NK-92 treated with Interleukin-12 subunit alpha and Interleukin-12 subunit beta, amount 100 ng/mL, for 24 hours (cell line): ENCODE measurements around the gene ASGR1.
"Not testable (repeated sequence)": the region's sequence is repeated elsewhere in the genome, so short reads cannot be mapped to it uniquely, and the experiment has no call there.

Experiments used
- DNase-seq: peaks from one replicate; lab custom pipeline; 2025; lab: John Stamatoyannopoulos, UW

Gene ASGR1

GRCh38 chr17:7159571-7159970 is 19.6 kb downstream of the ASGR1 start:
- DNase-seq: not testable (repeated sequence)

- not testable (repeated sequence) for DNase-seq
Measured at GRCh38 chr17:7158424-7158823, 20.7 kb downstream of the ASGR1 start.

DNA sequence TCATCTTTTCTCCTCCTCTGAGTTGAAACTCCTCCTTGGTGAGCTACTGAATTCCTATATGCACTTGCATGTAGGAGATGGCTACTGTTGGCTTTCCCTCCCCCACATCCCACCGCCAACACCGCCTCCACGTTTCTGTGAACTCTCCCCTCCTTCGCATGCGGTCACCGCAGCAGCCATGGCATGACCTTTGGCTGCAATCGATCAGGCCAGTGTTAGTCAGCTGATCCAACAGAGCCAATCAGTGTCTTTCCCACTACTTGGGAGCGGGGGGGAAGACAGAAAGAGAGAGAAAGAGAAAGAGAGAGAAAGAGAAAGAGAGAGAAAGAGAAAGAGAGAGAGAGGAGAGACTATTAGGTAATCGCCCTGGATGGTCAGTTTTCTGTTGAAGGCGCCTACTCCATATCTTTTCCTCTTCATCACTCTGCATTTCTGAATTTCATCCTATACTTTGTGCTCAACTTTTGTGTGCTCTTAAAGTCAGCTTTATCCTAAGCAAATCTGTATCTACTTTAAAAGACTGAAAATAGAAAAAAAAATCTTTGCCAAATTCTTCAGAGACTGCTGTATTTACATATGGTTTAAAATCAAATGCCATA is 22.7 kb downstream of the ASGR1 start:
- no peak for DNase-seq

GRCh38 chr17:7147772-7148171 is 31.4 kb downstream of the ASGR1 start:
- DNase-seq: no peak

DNA sequence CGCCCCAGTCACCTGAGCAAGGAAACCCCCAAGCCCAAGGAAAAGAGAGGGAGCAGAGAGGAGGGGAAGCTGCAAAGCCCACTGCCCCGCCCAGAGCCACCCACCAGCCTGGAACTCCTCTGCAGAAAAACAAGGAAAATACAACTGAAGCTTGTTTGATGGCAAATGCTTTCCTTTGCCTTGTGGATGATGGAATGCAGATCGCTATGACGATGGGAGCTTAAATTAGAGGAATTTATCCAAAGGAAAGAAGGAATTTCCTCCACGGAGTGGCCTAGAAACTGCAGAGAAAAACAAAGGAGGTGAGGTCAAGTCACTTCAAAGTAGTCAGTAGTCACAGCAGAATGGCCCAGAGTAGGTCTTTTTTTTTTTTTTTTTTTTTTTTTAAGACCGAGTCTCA is 33.1 kb downstream of the ASGR1 start:
- DNase-seq: no peak

GRCh38 chr17:7144213-7144612 is 35.0 kb downstream of the ASGR1 start:
- no peak for DNase-seq

- no peak for DNase-seq
Measured at GRCh38 chr17:7141824-7142223, 37.3 kb downstream of the ASGR1 start.

DNA sequence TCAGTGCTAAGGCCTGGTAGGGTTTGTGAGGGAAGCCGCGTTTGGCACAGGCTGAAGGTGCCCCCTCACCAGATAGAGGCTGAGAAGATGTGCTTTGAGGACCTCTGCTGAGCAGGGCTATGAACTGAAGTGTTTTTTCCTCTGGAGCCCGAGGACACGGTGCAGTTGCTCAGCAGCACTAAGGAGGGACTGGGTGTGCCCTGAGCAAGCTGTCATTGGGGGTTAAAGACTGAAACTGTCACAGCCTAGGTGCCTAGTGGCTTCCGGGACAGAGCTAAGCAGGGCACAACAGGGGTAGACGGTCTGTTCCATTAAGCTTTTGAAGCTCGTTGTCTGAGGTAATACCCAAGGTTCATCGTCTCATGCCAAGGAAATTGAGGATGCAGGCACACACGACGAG is 39.8 kb downstream of the ASGR1 start:
- DNase-seq: no peak

GRCh38 chr17:7138800-7139381 is 40.3 kb downstream of the ASGR1 start:
- DNase-seq: no peak

DNA sequence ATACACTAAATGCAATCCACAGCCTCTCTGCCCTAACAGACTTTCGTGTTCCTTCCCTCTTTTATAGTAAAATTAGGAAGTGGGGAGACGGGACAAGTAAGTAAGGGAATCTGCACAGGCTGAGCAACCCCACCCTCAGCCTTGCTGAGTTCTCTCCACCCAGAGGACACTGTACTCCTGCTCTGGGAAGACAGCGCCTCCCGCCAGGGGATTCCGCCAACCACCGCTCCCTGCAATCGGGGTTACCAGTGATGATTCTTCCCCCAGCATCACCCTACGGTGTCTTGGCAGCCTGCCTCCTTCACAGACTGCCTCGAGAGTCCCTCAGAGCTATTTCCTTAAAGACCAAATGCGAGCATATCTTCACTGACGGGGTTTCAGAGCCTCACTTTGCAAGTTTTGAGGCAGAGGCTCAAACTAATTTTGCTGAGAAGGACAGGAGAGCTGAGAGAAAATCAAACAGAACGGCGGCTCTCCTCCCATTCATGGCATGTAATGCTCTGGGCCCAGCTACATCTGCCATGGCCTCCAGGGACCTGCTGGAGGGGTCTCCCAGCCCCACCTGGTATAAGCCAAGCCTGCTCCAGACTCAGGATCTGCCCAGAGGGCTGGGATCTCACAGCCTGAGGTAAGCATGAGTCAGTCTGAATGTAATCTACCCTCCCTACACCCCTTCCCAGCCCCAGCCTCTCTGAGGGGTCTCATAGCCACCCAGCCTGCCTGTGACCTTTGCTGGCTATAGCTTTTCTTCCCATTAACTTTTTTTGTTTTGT is 41.8 kb downstream of the ASGR1 start:
- DNase-seq: no peak

GRCh38 chr17:7136266-7136877 is 42.8 kb downstream of the ASGR1 start:
- no peak for DNase-seq

- DNase-seq: no peak
Measured at GRCh38 chr17:7133916-7134315, 45.3 kb downstream of the ASGR1 start.

GRCh38 chr17:7133424-7133823 is 45.7 kb downstream of the ASGR1 start:
- DNase-seq: no peak

GRCh38 chr17:7132511-7133094 is 46.6 kb downstream of the ASGR1 start:
- no peak for DNase-seq

GRCh38 chr17:7131423-7131791 is 47.8 kb downstream of the ASGR1 start:
- no peak for DNase-seq

- no peak for DNase-seq
Measured at GRCh38 chr17:7130621-7131422, 48.3 kb downstream of the ASGR1 start.

- DNase-seq: no peak
Measured at GRCh38 chr17:7129311-7129710, 49.9 kb downstream of the ASGR1 start.

DNA sequence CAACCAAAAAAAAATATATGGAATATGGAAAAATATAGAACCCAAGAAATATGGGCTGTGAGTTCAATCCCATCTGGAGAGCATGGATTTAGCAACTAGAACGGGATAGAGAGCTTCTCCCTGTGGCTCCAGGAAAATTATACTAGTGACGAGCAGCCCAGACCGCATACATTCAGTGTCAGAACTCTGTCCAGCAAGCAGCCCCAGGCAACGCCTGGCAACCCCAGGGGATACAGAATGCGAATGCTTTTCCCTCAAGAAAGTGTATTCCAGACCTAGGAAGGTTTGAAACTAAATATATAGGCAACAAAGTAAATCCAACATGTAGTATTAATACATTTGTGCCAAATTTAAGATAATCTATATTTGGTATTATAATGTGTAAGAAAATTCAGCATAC is 51.0 kb downstream of the ASGR1 start:
- DNase-seq: no peak

DNA sequence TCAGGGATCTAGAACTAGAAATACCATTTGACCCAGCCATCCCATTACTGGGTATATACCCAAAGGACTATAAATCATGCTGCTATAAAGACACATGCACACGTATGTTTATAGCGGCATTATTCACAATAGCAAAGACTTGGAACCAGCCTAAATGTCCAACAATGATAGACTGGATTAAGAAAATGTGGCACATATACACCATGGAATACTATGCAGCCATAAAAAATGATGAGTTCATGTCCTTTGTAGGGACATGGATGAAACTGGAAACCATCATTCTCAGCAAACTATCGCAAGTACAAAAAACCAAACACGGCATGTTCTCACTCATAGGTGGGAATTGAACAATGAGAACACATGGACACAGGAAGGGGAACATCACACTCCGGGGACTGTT is 51.7 kb downstream of the ASGR1 start:
- not testable (repeated sequence) for DNase-seq

- not testable (repeated sequence) for DNase-seq
Measured at GRCh38 chr17:7126386-7126785, 52.8 kb downstream of the ASGR1 start.

DNA sequence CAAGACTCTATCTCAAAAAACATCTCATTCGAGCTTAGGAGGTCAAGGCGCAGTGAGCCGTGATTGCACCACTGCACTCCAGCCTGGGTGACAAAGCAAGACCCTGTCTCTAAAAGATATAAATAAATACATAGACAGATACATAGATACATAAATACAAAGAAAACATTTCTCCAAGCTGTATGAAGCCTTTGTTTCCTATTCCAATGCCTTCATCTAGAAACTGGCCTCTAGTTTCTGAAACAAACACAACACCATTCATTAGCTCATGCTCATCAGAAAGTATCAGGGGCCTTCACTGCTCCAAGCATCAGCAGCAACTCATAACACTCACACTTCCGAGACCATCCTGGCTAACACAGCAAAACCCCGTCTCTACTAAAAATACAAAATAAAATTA is 54.2 kb downstream of the ASGR1 start:
- no peak for DNase-seq

DNA sequence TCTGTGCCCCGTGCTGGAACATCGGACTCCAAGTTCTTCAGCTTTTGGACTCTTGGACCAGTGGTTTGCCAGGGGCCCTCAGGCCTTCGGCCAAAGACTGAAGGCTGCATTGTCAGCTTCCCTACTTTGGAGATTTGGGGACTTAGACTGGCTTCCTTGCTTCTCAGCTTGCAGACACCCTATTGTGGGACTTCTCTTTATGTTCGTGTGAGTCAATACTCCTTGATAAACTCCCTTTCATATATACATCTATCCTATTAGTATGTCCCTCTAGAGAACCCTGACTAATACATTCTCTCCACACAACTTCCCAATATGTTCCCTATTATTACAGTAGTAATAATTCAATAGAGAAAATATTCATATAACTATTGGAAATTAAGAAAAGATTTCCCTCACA is 55.3 kb downstream of the ASGR1 start:
- DNase-seq: no peak
